HG03060 (cell line): ENCODE data around the gene PITPNM2.

Source experiments
- ATAC-seq: cut with Tn5 transposase; IDR thresholded peaks from one replicate; pipeline ENCODE4 v1.9.1; 2021; ENCODE audit warnings: low read depth, moderate number of reproducible peaks; ENCODE audit not compliant: unreplicated experiment

The PITPNM2 gene

DNA sequence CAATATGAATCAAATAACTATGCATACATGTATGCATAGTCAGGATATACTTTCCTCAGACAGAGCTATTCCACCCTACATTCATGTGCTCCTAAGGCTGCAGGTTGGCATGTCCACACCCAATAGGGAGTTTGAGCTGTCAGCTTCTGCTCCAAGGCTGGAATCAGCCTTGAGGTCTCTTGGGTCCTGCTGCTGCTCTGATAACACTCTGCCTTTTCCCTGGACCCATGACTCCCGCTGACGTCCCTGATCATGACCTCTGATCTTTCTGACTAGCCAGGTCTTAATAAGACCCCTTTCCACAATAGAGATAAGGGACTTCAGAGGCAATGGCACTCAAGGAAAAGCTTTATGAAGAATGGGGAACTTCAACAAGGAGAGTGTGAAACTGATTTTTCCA, 5.7 kb downstream of the PITPNM2 start:
- no peak for ATAC-seq

DNA sequence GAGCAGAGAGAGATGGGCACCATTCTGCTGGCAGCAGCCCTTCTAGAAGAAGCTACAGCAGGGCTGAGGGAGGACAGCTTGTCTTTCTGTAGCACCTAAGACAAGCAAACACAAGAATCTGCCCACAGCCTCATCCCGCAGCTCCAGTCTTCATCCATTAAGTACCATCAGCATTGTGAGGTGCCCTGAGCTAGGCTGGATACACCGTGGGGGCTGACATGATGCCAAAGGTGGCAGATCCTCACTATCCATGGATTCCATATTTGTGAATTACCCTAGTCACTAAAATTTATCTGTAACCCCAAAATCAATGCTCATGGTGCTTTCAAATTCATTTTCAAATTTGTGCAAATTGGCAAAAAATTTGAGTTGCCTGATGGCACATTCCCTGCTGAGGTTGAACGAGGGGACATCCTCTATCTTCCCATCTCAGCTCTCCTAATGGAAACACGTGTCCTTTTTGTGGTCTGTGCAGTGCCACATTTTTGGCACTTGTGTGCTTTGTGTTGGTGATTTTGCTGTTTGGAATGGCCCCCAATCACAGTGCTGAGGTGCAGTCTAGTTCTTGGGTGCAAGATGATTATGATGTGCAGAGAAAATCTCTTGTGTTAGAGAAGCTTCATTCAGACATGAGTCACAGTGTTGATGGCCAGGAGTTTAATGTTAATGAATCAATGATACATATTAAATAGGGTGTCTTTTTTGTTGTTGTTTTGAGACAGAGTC, 7.0 kb downstream of the PITPNM2 start:
- ATAC-seq, result no peak

DNA sequence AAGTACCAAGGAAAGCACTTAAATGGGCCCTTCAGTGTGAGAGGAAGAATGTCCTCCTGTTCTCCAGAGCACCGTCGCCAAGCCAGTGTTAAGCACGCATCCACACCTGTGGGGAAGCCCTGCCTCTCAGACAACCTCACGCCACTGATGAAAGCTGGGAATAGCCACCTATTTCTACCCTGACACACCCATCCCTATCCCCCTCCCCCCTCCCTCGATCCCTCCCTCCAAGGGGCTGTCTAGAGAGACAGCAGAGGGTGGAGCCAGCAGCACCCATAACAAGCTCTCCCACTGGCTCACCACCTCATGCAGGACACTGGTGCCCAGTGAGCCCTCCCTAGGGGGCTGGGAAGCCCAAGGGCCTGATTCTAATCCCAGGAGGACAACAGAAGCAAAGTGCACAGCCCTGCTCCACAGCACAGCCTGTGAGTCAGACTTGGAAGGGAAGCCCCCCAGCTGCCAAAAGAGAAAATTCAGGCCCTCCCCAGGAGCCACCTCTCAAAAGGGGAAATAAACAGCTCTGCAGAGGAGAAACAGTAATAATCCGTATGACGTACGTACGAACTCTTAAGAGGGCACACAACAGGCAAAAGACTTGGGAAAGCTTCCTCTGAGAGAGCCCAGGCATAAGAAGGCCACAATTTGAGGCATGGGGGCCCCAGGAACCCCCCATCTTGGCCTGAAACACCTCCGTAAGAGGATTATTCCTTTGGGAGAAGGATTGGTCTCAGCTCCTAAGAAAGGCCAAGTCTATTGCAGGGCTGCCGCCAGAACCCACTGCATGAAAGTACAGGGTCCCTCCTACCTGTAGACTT, 7.8 kb downstream of the PITPNM2 start:
- ATAC-seq, result no peak

DNA sequence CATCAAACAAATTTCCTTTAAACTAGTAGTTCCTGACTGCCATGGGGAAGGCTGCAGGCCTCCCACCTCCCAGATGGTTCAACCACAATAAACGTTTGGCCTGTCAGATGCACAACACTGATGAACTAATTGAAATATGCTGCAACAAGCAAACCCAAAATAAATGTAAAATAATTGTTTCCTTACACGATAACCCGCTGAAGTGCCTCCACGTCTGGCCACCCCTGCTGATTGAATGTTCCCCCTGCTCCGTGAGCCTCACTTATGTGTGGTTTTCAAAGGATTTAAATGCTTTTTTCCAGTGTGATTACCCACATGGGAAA, 8.4 kb downstream of the PITPNM2 start:
- no peak for ATAC-seq

DNA sequence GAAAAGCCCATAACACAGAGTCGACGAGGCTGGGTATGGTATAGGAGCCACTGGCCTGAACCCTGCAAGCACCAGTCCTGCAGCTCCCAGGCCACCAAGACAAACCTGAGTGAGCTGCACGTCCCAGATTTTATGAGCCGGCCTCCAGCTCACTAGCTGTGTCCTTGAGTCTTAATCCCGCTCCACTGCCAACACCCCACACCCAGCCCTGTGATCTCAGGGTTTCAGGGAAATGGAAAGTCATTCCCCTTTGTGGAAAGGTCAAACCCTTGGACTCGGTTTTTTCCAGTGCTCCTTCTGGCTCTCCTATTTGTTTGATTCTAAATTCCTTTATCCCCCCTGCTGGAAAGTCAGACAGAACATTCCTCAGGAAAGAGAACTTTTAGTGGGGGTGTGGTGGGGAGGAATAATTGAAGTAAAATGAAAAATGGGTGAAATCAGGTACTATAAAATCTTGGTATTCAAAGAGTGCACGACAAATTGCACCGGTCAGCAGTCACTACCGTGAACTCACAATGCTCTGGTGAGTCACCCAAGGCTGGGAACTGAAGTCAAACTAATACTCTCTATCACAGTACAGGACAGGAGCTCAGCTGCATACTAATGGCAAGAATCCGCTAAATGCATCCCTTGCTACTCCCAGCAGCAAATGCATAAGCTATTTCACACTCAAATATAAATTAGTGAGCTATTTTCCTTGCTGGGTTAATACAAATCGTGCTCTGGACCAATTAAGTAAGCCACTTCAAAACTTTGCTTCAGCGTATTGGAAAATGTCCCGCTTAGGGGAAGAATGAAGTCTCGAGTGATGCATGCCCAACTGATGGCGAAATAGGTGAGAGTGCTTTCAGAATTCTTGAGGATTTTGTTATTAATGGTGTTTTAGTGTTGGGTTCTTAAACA, 9.0 kb downstream of the PITPNM2 start:
- ATAC-seq, result no peak

DNA sequence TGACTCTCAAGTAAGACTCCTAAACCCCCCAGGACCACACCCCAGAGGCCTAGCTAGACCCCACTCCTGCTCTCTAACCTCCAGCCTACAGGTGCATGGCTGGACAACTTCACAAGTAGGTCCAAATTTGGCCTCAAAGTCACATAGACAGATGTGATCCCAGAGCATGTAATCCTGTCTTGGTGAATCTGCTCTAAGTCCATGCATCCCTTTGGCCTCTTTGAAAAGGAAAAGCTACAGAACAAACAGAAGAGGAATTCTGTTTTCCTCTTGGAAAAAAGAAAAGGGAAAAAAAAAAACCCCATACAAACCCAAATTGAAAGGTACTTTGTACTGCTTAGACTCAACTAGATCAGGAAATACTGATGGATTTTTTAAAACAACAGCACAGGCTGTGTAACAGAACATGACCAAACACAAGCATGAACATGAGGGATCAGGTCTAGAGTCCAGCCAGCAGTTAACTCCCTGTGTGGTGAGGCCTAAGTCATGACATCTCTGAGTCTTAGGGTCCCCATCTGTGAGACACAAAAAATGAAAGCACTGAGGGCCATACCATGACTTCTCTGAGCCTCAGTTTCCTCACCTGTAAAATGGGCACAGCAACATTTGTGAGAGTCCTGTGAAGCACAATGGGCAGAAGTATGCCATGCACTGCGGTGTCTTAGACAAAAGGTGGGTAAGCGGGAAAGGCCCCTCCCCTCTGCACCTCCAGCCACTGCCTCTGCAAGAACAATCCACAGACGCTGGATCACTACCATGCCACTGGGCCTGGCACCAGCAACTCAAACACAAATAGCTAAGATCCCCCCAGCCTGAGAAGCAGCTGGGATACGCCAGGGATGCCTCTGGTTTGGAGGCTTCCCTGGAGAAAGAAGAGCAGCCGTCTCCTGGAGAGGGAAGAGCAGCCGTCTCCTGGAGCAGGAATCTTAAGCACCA, 9.9 kb downstream of the PITPNM2 start:
- no peak for ATAC-seq

DNA sequence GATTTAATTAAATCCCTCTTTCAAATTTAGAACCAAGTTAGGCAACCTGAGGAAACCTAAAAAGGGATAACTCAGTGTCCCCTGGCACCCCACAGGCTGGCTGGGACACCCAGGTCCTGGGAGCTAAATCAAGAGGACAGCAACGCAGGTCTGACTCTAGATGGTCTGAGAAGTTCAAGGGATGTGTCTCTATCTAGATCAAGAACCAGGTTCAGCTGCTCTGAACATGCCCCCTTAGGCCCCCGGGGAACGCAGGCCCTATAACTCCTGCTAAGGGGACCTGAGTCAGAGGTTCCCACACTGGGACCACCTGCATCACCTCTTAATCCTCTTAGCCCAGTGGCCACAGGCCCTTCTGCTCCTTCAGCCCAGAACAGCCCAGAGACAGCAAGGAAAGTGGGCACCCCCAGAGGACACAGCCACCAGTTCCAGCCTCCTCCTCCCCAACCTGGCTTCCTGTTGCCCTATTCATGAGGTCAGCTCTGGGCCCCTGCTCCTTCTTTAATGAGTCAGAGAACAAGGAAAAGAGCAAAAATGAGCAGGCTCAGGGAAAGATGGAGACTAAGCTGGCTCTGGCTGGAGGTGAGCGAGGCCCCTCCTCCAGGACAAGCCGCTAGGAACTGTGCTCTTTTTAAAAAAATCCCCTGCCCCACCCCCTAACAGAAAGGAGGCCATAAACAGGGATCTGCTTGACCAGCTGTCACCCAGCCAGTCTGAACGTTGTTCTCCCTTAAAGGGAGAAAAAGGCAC, 10.8 kb downstream of the PITPNM2 start:
- ATAC-seq, result no peak

DNA sequence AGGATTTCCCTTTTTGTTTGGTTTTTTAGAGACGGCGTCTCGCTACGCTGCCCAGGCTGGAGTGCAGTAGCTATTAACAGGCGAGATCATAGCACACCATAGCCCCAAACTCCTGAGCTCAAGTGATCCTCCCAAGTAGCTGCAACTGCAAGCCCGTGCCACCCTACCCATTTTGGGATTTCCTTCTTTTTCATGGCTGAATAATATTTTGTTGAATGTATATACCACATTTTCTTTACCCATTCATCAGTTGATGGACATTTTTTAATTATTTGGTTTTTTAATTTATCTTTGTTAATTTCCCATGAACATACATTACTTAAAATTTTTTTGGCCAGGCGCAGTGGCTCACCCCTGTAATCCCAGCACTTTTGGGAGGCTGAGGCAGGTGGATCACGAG, 15.2 kb downstream of the PITPNM2 start:
- no peak for ATAC-seq

DNA sequence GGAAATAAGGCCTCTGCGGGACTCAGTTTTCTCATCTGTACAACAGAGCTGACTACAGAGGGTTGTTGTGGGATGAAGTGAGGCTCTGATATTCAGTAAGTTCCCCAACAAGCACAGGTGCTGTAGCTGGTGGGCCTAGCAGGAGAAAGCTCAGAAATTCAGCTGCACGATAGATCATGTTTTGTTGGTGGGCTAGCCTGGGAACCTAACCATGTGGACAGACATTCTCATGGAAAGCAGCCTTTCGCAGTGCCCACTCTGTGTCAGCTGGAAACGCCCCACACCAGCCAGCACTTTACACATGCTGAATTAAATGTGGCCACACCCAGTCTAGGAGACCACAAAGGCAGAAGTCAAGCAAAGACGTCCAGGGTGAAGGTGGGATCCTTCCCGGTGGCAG, 16.1 kb downstream of the PITPNM2 start:
- no peak for ATAC-seq

DNA sequence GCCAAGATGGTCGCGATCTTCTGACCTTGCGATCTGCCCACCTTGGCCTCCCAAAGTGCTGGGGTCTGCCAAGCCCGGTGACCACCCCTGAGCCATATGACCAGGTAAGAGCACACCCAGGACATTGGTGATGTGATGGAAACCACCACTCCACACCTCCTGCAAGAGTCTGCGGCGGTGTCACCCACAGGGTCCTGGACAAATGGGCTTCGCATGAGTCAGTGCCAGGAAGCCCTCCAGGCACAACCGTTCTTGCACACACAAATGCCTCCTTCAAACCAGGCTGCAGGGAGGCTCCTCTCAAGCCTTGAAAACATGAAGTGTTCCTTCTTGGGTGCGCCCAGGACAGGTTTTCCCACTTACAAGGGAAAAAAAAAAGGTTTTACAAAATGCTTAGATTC, 16.6 kb downstream of the PITPNM2 start:
- no peak for ATAC-seq

DNA sequence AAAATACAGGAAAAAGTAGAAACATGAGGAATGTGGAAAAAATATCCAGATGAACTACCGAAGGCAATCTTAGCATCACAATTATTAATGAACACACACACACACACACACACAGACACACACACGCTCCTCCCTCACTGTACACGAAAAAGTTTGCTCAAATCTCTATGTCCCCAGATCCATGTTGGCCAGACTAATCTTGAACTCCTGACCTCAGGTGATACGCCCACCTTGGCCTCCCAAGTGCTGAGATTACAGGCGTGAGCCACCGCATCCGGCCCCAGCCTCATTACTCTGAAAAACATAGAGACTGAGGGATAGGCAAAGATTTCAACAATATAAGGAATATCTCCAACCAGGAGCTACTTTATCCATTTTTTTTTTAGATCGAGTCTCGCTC, 17.2 kb downstream of the PITPNM2 start:
- no peak for ATAC-seq

DNA sequence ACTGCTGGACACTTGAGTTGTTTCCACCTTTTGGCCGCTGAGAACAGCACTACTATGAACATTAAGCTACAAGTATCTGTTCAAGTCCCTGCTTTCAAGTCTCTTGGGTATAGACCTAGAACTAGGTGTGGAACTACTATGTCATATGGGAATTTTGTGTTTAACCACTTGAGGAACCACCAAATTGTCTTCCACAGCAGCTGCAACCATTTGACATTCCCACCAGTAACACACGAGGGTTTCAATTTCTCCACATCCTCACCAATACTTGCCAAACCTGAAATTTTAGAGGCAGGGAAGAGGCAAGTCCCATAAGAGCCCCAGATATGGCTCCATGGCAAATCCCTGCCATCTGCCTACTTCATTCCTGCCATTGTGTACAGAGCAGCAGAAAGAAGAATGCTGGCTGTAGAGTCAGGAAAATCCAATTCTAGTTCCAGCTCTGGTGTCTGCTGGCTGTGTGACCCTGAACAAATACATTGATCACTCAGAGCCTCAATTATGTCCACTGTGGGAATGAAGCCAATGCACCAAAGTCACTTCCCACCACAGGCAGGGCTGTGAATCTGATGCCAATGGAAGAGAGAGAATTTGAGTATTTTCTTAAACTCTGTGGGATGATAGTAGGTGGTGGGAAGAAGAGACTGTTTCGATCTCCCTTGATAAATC, 17.8 kb downstream of the PITPNM2 start:
- no peak for ATAC-seq

DNA sequence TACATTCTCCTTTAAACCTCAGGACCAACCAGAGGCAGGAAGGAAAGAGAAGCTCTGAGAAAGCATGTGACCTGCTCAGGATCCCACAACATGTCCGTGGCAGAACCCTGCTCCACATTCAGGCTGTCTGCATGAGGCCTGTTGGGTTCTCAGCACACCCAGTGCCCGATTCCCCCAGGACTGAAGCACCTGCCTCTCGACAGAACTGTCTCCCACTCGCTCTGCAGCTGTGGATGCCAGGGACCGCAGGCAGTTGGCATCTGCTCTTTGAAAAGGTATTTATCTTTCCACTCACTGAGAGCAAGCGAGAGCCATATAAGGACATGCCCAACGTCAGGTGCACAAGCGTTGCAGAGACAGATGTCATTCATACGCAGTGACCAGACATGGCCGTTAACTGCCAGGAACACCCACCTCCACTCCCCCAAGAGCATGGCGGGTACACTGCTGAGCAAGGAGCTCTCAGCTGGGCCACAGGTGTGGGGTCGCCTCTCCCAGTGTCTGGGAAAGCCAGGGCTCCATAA, 18.9 kb downstream of the PITPNM2 start:
- no peak for ATAC-seq

DNA sequence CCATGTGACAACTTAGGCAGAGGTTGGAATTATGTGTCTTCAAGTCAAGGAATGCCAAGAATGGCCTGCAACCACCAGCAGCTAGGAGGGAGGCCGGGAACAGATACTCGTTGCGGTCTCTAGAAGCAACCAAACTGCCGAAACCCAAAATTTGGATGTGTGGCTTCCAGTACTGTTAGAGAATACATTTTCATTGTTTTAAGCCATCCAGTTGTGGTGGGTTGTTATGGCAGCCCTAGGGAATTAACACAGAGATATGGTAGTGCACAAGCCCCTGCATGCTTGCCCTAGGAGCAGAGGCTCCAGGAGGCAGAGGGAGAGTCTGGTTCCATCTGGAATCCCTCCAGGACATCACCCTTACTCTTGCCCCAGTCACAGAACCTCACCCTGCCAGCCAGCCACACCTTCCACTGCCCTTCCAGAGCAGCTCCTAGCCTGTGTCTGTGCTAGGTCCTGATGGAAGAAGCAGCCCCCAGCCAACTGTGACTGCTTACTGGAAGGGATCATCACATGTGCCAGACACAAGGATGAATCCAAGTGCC, 19.5 kb downstream of the PITPNM2 start:
- no peak for ATAC-seq

DNA sequence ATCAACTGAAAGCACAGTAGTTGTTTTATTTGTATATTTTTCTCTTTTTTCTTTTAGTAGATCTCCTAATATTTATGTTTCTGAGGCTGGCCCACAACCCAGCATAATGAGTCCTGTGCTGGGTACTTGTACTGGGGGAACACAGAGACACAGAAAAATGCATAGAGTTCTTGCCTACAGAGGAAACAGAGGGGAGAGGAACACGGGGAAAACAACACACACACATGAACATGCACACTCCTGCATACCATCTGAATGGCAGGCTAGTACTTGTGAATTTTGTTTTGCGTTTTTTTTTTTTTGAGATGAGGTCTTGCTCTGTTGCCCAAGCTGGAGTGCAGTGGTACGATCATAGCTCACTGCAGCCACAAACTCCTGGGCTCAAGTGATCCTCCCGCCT, 21.3 kb downstream of the PITPNM2 start:
- no peak for ATAC-seq

DNA sequence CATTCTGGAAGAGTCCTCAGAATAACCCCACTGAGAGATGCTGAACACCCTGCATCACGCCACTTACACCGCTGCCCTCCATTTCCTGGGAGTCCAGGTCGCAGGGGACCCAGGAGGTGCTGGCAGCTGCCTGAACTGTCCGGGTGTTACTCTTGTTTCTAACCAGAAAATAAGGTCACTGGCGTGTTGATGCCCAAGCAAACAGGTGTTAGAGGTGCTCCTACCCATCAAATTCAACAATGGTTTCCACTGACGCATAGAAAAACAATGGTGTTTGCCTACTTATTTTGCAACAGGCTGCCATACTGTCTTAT, 23.8 kb downstream of the PITPNM2 start:
- ATAC-seq, result no peak

DNA sequence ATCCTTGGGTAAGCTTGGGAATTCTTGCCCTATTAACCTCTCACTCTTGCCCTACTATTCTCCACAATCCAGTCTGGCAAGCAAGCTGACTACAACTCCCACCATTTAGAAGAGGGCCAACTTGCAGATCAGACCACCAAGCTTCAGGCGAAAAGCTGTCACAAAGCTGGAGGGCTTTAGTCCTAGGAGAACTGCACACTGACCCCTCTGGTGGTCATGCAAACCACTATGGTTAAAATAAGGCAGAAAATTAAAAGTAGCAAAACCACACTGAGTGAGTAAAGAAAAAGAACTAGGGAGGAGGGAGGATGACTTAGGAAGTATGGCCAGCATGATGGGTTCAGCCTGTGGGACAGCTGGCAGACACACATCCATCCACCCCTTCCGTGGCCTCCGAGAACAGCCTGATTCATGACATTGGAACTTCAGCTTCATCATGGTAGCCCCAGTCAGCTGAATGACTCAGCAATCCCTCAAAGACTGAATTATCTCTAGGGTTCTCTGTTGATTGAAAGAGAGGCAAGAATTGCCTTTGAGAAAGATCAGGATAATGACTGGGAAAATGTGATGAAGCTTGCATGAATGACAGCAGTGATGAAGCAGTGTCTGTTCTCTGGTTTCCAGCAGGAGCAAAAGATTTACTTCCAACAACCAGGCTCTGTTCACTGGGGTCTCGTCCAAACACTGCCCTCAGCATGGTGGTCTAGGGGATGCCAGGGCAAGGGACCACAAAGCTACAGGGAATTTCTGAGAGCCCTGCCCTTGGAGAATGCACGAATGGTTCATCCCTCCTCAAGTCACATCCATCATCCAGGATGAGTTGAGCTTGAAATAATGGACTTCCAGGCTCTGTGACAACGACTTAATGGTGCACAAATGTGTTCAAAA, 24.4 kb downstream of the PITPNM2 start:
- ATAC-seq, result no peak

DNA sequence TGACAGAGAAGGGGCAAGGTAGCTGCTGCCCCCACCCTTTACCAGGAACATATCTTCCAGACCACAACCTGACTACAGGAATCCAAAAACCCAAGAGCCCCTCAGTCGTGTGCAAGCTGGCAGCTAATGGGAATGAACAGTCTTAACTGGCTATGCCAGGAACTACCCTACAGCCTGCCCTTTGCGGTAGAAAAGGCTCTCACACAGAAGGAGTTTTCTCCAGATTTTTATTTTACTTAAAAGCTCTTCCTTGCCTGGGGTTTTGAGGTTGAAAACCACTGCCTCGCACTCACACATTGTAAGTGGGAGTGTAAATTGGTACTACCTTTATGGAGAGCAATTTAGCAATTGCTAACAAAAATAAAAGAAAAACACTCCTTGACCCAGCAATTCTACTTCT, 28.3 kb downstream of the PITPNM2 start:
- no peak for ATAC-seq
